Measurements from ENCODE around the gene NBEA.

The NBEA gene

DNA sequence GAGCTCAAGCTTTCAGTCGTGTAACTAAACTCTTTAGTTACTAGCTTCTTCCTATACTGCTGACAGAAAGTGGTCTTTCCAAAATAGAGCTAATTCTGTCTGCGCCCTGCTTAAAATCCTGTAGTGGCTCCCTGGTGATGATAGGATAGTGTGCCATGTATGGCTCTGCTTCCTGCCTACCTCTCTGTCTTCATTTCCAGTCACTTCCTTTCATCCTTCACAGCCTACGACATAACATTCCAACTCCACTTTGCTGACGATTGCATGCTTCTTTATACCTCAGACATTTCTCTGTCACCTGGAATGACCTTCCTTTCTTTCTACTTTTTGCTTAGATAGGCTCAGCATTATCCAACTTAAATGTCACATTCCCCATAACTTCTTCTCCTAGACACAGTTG lies 343.6 kb downstream of the NBEA start:
- no peak for DNase-seq (ENCODE audit: low spot score)

DNA sequence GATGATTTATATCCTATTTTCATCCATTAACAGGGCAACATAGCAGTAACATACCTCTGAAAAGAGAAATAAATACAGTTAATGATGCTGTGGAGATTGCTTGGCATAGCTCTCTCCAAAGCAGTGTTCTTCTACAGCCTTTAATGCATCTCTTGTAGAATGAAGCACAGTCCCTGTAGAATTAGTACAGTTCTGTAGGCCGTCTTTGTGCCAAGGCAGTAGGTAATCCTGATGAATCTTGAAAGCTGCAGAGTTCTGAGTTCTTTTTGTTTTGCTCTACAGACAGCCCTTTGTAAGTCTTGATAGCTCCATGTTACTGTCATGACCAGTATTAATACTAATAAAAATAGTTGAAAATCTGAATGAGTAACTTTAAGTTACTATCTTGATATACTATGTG lies 350.3 kb downstream of the NBEA start:
- no peak for DNase-seq (ENCODE audit: low spot score)

DNA sequence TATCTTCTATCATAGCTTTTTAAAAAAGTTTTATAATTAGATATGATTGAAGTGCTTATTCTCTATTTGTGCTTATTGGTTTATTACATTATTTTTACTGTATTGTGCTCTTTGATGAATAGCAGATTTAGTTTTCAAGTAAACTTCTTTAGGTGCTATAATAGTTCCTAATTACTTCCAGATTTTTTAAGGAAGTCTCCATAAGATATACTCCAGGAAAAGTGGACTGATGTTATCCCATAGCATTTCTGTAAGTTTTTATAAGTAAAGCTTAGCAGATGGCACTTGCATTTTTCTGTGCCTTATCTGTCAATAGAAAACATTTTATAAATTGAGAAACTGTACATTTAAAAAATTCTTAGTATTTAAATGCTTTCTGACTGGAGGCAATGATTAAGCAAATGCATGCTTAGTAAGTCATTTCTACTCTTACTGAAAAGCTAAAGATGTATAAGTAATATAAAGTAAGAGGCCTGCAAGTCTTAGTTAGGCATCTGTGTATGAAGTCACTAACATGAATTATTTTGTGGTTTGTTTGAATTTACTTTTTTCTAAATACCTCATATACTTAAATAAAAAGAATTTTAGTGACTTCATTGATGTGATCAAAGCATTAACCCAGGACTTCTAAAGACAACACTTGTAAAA lies 351.6 kb downstream of the NBEA start:
- no peak for DNase-seq (ENCODE audit: low spot score)

DNA sequence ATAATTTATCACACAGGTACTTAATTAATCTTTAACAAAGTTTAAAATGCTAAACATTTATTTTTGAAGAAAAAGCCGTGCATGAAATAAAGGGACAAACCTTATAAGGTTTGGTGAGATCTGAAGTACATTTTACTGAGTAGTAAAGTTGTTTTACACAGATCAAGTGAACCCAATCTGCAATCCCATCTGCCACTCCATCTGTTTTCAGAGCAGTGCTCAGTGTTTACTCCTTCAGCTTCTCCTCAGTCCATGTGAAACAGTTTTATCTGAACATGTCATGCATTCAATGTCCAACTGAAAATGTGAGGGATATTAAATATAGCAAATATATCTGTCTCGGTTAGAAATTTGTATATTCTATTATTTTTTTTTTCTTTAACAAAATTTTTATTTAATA lies 367.6 kb downstream of the NBEA start:
- DNase-seq (ENCODE audit: low spot score) = no peak

DNA sequence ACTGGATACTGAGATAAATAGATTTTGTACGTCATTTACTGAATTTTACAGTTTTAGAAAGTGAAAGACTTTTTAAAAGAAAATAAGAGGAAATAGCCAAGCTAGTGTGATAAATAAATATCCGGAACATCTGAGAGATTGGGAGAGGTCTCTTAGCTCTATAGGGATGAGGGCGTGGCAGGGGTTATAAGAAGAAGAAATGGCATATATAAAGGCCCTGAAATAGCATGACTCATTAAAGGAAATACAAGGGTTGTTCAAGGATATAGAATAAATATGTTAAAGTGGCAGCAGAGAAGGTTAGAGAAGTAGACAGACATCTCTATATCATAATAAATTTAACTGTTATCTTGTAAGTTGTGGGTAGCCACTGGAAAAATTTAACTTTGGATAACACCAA lies 390.1 kb downstream of the NBEA start:
- no peak for DNase-seq (ENCODE audit: low spot score)

DNA sequence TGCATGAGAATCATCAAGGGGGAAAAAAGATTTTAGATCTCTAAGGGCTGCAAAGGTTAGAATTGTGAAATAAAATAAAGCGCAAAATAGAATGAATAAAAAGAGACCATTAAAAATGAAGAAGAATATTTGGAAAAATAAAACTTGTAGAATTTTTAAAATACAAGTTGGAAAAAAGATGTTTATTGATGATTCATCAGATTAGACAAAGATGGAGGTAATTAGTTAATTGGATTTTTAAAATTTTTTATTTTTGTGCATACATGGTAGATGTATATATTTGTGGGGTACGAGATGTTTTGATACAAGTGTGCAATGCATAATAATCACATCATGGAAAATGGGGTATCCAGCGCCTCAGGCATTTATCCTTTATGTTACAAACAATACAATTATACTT lies 391.1 kb downstream of the NBEA start:
- DNase-seq (ENCODE audit: low spot score) = no peak

DNA sequence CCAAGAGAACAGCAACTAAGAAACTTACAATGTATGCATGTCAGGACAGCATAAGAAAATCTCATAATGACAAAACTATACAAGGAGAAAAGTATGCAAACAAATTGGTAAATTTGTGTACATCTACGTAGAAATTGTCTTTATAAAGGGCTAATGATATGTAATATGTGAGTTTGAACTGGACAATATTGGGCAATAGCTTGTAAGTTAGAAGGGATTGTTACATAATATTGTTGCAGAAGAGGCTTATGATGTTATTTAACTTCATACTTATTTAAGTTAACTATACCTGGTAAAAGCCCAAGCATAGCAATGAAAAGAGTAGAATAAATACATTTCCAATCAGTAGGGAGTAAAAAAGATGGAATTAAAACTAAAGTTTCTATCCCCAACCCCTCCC lies 400.4 kb downstream of the NBEA start:
- DNase-seq (ENCODE audit: low spot score) = no peak

DNA sequence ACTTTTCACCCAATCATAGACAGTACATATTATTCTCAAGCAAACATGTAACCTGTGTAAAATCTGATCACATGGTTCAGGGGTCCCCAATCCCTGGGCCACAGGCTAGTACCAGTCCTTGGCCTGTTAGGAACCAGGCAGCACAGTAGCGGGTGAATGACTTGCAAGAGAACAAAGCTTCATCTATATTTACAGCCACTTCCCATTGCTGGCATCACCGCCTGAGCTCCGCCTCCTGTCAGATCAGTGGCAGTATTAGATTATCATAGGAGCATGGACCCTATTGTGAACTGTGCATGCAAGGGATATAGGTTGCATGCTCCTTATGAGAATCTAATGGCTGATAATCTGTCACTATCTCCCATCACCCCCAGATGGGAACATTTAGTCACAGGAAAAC lies 401.3 kb downstream of the NBEA start:
- DNase-seq (ENCODE audit: low spot score) = no peak

DNA sequence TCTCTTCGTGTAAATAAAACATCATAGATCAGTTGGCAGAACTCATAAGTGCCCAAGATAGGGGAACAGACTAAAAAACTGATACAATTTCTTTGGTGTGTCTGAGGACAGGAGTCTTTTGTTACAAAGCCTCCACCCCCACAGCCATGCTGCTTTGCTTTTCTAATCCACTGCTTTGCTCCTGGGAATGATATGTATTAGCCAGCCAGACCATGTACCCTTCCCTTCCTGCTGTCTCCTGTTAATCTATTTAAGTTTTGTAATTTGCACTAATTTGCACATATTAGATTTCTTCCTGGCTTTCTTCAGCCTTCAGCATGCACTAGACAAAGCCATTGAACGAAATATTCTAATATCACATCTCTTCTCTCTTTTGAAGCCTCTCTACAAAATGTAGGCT lies 403.9 kb downstream of the NBEA start:
- DNase-seq (ENCODE audit: low spot score) = no peak

DNA sequence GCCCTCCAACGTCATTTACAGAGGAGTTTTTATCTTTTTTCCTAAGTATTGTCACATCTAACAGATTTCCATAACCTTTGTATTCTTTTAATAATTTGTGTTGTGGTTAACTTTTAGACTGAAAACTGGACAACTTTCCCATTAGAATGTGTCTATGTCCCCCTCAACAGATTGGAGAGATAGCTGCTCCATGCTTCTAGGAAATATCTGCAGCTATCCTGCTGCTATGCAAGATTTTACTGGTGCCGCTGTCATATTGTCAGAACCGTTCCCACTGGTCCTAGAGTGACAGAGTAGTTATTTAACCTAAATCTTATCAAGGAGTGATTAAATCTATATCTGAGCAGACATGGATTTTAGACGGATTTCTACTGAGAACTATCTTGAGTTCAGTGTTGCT lies 404.4 kb downstream of the NBEA start:
- no peak for DNase-seq (ENCODE audit: low spot score)

DNA sequence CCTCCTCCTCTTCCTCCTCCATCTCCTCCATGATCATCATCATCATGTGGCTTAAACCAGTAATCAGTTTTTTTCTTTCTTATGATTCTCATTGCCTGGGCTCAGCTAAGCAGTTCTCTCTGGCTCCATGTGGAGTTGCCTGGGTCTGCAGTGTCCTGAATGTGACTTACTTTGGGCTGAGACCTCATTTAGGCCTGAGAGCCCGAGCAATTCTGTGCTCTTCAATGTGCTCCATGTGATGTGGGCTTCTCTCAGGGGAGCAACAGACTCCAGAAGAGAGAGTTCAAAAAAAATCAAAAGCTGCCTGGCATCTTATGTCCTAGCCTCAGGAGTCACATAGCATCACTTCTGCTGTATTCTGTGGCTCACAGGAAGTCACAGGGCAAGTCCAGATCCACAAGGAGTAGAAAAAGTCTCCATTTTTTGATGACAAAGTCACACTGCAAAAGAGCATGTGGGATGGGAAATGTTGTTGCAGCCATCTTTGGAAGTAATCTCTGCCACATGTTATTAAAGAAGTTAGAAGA lies 405.7 kb downstream of the NBEA start:
- DNase-seq (ENCODE audit: low spot score) = no peak

DNA sequence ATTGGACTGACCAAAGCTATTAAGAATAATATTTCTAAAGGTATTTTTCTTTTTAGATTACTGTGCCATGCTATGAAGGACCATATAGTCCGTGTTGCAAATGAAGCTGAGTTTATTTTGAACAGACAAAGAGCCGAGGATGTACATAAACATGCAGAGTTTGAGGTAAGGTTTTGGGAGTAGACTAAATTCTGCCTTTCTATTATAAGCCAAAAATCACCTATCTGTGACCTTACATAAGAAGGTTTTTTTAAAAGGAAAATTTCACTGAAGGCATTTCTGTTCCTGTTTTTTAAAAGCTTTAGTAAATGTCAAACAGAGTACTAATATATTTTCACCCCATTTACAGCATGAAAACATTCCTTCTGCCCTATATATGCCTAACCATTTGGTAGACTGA lies 407.0 kb downstream of the NBEA start:
- no peak for DNase-seq (ENCODE audit: low spot score)

DNA sequence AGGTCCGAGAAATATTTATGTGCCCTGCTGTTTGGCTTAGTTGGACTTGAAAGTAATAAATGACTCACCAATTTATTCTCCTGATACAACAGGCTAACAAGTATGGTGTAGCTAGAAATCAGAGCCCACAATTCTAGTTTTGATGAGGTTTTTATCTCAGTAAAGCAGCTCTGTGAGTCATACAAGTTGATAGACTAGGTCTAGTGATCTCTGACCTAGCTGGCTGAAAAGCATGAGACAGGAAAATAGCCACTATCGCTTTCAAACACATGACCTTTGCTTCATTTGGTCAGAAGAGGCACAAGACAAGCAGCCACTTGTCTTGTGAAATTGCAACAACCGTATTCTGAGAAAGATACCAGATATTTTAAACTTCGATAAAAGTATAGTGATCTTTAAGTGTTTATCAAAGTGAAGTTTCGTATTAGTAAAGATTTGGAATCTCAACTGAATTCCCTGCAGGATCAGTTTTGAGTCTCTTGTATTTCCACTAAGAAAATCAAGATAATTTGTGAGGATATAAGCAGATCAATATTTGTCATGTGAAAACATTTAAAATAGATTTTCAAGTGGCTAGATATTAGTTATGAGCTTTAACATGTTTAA lies 407.7 kb downstream of the NBEA start:
- DNase-seq (ENCODE audit: low spot score) = no peak

DNA sequence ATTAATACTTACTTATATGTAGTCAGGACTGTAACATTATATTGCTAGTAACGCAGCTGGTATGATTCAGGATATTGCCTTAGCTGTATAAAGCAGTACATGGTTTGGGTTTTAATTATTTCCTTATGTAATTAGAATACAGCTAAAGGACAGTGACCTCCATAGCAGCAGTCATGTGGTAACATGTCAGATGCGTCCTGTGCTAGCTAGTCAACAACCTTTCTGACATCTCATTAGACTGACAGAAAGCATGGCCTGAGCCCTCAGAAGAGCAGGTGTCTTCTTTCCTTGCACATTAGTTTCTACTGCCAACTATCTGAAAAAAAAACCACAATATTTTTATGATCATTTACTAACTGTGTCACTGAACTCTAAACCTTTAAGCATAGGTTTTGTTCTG lies 412.2 kb downstream of the NBEA start:
- DNase-seq (ENCODE audit: low spot score) = no peak

DNA sequence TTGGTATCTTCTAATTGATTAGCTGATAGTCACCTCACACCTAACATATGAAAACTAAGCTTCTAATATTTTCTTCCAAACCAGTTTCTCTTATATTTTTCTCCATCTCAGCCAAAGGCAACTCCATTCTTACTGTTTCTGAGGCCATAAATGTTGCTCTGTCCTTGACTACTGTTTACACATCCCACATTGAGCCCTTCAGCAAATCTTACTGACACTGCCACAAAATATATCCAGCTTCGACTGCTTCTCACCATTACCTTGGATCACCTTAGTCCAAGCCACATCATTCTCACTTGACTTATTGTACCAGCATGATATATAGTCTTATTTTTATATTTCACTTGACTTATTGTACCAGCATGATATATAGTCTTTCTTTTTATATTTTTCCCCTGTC lies 412.8 kb downstream of the NBEA start:
- no peak for DNase-seq (ENCODE audit: low spot score)

DNA sequence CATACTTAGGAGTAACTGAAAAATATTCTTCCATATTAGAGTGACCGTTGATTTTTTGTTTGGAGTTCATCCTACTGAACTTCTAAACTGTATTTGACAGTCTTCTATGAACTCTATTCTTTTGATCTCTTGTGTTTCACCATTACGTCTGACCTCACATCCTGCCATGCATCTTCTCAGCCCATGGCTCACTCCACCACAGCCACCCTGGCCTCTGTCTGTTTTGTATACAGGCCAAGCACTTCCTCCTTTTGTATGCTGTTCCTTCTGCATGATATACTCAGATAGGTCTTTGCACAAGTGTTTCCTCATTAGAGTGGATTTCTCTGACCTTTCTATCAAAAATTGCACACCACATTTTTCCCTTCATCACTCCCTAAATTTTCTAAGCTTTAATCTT lies 414.5 kb downstream of the NBEA start:
- no peak for DNase-seq (ENCODE audit: low spot score)

DNA sequence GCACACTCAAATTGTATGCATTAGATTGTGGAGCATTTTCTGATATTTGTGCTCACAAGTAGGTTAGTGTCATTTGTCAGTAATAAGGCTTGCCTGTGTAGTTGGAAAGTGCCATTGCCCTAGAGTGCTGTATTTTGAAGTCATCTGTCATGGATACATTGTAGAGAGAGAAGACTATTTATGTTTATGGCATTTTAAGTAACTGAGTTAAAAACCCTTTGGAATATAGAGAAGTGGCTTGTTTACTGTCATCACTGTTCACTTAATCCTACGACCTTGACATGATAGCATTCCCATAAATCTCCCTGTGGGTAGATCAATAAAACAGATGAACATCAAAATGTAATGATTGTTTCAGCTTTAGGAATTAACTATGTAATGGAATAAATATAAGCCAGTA lies 423.8 kb downstream of the NBEA start:
- DNase-seq (ENCODE audit: low spot score) = no peak

DNA sequence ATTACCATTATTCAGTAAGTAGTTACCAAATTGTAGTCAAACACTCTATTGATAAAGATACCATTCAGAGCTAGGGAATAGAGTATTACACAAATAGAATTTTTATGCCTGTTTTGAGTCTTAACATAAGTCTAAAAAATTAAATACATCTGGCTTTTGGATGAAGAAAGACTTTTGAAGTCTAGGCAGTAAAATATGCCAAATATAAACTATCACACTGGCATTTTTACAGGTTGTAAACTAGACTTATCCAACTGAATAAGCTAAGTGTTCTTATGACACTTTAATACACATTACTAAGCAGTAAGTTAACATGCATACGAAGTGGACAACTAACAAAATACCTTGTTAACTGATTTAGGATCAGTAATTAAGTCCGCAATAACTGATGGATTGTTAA lies 425.5 kb downstream of the NBEA start:
- DNase-seq (ENCODE audit: low spot score) = no peak

DNA sequence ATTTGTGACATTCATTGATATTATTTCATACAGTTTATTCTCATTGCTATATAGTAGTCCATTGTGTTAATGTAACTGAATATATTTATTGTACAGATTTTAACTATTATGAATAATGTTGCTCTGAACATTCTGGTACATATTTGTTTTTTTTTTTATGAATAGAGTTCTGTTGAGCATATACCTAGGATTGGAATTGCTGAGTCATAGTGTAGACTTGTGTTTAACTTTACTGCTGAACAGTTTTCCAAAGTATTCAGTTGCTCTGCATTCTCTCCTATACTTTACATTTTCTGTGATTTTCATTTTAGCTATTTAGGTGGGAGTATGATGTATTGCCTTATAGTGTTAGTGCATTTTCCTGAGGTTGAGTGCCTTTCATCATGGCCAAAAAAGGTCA lies 436.9 kb downstream of the NBEA start:
- DNase-seq (ENCODE audit: low spot score) = no peak

DNA sequence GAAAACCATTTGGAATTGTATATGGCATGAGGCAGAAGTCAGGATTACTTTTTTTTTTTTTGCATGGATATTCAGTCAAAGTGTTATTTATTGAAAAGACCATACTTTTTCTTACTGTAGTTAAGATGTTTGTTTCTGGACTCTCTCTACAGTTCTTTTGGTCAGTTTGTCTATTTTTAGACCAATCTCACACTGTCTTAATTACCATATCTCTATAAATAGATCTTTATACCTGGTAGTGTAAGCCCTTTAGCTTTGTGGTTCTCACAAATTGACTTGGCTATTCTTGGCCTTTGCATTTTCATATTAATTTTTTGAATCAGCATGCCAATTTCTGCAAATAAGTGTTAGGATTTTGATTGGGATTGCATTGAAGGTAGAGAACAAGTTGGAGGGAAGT lies 437.6 kb downstream of the NBEA start:
- DNase-seq (ENCODE audit: low spot score) = no peak

DNA sequence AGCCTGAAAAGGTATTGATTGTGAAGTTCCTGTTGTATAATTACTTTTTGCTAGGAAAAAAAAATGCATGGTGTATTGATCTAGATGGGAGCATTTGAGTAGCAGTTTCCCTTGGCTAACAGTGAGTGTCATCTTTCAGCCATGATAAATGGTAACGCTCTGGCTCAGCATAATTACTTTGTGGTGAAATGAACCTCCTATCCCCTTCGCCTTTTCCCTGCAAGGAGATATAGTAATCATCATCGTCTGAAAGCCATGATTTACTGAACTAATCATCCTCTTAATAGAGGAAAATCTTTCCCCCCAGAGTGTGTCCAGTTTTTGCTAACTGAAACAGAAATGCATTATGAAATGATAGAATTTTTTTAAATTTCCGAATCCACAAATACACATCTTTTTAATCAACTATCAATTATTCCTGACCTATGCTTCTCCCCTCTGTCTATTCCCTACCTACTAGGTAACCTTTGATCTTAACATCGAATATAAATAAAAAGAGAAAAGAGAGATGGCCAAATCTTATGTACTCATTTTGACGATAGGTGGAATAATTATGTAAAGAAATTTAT lies 445.7 kb downstream of the NBEA start:
- DNase-seq (ENCODE audit: low spot score) = no peak

DNA sequence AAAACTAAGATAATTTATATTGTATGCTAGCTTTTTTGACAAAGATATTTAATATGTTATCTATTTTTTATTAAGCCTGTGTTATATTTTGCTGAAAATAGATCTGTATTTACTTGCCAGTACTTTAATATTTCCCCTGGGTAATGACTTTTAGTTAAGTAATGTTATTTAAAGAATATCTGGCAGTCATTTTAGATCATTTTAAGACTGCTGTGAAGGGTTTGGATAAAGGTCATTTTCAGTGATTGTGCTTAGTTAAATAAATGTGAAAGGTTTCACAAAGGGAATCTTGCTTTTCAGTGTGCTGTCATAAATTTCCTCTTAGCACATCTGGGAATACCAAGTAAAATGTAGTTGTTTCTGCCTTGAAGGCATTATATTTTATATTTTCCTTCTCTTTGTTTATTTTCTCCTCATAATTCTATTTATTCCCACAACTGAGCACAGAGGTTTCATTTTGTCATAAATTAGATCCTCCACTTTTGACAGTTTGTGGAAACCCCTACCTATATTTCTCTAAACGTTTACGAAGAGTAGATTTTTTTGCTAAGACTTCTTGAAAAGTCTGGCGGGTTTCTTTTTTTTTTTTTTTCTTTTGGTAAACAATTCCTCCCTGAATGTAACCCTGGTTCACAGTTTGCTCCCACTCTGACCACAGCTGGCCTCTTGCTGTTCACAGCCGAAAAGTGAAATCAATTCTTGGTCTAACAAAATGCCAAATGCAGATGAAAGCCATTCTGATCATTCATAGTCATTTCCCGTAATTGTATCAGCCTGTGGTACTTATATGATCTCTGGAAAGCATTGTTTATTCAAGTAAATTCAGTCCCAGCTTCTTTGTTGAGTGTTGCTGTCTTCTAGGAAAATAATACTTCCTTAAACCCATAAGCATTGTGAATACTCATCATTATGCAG lies 446.6 kb downstream of the NBEA start:
- no peak for DNase-seq (ENCODE audit: low spot score)

DNA sequence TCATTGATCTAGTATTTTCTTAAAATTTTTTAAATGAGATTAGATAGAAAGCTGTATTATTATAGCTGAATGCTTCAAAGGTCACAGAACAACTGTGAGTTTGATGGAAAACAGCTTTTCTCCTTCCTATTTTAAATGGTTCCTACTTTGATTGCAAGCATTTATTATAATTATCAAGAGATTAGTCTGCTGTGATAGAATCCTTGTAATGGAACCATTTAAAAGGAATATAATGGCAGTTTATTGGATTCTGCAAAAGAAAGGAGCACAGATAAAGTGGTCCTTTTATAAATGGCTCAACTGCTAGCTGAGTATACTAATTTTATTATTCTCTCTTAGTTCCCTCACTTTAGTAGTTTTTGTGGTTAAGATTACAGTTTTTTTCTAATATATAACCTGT lies 447.5 kb downstream of the NBEA start:
- no peak for DNase-seq (ENCODE audit: low spot score)
